Uterus (tissue), 2 donors: ENCODE data around the gene TMOD3.

Source experiments
- POLR2A ChIP-seq, 2 donors: fragments of 450-650 bp; IDR thresholded peaks; one replicate each; pipeline ENCODE4 v1.6.1; 2016; ENCODE audit warnings: antibody characterized with exemption in 2 of 2, mild to moderate bottlenecking in 1 of 2, moderate library complexity in 1 of 2
- TF ChIP-seq, protein P1 (sequence below), 4 experiments: fragments of 200-600 bp in 2 of 4; fragments of 450-650 bp in 2 of 4; sonication (generic) in 2 of 4; IDR thresholded peaks; one replicate each; pipeline ENCODE4 v1.5.1; 2016 to 2019; ENCODE audit warnings: antibody characterized with exemption in 4 of 4, mild to moderate bottlenecking in 2 of 4, moderate library complexity in 1 of 4

DNA sequence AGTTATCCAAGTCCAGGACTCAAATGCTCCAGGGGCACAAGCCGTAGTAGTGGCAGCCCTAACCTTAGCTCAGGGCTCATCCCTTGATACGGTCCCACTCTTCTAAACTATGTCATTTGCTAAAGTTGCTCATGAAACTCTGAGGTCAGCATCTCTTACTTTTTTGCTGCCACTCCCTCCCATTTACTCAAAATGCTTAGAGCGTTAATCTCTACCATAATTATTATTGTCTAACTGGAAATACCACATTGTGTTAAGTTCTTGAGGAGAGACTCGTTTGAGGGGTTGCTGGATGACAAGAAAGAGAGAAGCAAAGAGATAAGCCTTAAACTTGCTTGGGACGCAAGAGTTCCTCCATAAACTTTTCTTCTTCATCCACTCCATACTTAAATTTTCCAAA is 26.9 kb upstream of the TMOD3 start:
- TF ChIP-seq, protein P1, sequence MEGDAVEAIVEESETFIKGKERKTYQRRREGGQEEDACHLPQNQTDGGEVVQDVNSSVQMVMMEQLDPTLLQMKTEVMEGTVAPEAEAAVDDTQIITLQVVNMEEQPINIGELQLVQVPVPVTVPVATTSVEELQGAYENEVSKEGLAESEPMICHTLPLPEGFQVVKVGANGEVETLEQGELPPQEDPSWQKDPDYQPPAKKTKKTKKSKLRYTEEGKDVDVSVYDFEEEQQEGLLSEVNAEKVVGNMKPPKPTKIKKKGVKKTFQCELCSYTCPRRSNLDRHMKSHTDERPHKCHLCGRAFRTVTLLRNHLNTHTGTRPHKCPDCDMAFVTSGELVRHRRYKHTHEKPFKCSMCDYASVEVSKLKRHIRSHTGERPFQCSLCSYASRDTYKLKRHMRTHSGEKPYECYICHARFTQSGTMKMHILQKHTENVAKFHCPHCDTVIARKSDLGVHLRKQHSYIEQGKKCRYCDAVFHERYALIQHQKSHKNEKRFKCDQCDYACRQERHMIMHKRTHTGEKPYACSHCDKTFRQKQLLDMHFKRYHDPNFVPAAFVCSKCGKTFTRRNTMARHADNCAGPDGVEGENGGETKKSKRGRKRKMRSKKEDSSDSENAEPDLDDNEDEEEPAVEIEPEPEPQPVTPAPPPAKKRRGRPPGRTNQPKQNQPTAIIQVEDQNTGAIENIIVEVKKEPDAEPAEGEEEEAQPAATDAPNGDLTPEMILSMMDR (IDR thresholded peaks at IDR 0.05) = no peak
- no peak for TF ChIP-seq POLR2A (IDR thresholded peaks at IDR 0.05)
